HG02840 (cell line): Measurements from ENCODE around the gene PTPRQ.

Experiments
- ATAC-seq: cut with Tn5 transposase; IDR thresholded peaks from one replicate; pipeline ENCODE4 v1.9.1; 2021; ENCODE audit warnings: mild to moderate bottlenecking, moderate library complexity, moderate number of reproducible peaks; ENCODE audit not compliant: unreplicated experiment, low FRiP score

PTPRQ gene, protein sequence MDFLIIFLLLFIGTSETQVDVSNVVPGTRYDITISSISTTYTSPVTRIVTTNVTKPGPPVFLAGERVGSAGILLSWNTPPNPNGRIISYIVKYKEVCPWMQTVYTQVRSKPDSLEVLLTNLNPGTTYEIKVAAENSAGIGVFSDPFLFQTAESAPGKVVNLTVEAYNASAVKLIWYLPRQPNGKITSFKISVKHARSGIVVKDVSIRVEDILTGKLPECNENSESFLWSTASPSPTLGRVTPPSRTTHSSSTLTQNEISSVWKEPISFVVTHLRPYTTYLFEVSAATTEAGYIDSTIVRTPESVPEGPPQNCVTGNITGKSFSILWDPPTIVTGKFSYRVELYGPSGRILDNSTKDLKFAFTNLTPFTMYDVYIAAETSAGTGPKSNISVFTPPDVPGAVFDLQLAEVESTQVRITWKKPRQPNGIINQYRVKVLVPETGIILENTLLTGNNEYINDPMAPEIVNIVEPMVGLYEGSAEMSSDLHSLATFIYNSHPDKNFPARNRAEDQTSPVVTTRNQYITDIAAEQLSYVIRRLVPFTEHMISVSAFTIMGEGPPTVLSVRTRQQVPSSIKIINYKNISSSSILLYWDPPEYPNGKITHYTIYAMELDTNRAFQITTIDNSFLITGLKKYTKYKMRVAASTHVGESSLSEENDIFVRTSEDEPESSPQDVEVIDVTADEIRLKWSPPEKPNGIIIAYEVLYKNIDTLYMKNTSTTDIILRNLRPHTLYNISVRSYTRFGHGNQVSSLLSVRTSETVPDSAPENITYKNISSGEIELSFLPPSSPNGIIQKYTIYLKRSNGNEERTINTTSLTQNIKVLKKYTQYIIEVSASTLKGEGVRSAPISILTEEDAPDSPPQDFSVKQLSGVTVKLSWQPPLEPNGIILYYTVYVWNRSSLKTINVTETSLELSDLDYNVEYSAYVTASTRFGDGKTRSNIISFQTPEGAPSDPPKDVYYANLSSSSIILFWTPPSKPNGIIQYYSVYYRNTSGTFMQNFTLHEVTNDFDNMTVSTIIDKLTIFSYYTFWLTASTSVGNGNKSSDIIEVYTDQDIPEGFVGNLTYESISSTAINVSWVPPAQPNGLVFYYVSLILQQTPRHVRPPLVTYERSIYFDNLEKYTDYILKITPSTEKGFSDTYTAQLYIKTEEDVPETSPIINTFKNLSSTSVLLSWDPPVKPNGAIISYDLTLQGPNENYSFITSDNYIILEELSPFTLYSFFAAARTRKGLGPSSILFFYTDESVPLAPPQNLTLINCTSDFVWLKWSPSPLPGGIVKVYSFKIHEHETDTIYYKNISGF (N-terminal part only)

DNA sequence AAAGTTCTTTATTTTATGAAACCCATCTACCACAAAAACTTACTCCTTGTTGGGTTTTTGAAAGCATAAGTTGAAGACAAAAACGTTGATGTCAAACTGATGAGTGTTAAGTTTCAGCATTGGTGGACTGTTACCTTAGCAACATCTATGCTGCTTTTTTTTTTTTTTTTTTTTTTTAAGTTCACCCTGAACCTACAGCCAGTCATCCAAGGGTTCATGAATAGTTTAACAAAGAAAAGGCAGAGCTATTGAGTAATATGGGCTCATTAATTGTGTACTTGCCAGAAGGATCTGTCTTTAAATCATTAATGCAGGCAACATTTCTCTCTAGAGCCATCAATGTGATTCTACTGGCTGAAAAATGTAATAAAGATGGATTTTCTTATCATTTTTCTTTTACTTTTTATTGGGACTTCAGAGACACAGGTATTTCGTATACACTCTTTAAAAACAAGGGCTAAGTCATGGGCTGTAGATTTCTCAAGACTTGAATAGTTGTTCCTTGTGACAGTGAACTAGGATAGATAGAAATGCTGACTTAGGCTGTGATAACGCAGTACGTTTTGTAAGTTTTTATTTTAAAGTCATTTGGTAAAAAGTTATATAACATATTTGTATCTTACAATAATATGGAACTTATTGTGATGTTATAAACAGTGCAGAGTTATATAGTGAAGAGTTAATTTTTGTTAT lies at the start of gene PTPRQ:
Gene PTPRQ (plus strand): TSS at position 262 of the 693 bp plus-strand sequence. CDS start 111 bp downstream, at position 373.
- no peak for ATAC-seq

- no peak for ATAC-seq
Observed at GRCh38 chr12:80400571-80400991, 43.5 kb upstream of the PTPRQ start.

DNA sequence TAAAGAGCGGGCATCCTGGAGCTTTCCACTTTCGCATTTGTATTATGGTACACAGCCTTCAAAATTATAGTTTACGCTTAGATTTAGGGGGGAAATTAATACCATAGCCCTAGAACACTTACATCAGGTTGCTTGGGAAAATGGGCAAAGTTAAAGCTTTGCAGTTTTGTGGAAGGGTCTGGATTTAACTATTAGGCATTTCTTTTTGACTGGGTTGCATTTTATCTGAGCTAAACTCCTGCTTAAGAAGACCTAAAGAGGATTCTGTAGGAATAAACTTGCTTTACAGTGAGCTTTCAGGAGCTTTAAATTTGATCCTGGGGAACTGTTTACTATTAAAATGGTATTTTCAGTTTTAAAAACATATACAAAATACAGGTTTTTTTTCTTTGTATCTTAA lies 42.8 kb upstream of the PTPRQ start:
- ATAC-seq: no peak

DNA sequence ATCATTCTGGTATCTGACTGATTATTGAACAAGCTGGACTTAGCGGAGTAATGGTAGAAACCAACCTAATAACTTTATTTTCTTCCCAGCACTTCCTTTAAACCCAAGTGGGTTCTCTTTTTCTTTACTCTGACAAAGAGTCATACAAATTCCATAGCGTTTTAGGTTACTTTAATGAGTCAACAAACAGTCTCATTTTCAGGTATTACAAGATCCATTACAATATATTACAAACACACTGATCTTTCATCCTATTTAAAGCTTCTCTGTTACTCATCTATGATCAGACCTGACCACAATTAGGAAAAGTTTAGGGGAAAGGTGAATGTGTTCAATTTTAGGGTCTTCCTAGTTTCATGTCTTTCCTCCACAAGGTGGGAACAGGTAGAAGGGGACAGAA lies 39.4 kb upstream of the PTPRQ start:
- ATAC-seq: no peak

- ATAC-seq: no peak
Observed at GRCh38 chr12:80406253-80406652, 37.8 kb upstream of the PTPRQ start.

DNA sequence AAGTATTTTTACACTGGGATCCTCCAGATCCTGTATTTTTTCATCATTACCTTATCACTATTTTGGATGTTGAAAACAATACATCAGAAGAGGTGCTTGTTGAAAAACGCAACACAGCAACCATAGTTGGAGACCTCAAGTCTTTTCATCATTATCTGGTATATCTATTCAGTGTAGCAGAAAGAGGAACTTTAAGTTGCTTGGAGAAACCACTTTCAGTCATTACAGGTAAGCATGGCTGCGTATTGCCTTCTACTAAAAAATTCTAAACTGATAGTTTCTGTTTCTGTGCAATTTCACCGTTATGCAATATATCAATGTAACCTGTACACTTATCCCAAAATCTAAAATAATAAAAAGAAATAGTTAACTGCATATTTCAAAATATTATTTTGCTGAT lies 32.2 kb upstream of the PTPRQ start:
- ATAC-seq: no peak

GRCh38 chr12:80412343-80412953 lies 31.6 kb upstream of the PTPRQ start:
- no peak for ATAC-seq

DNA sequence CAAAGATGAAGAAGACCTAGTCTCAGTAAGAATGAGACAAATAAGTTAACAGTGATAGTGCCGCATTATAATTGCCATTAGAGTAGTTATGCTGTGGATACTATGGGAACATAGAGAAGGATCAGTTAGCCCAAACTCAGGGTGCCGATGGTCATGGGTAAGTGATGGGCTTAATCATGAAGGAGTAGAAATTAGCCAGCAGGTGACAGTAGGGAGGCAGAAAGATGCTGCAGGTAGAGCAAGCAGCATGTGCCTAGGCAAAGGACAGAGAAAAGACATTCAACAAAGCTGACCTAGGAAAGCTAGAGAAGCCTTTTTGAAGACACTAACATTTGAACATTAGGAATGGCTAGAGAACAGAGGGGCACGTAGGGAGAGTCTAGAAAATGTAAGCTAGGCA lies 30.6 kb upstream of the PTPRQ start:
- ATAC-seq: no peak

- no peak for ATAC-seq
Observed at GRCh38 chr12:80415466-80415865, 28.6 kb upstream of the PTPRQ start.

GRCh38 chr12:80419644-80420043 lies 24.4 kb upstream of the PTPRQ start:
- no peak for ATAC-seq

- no peak for ATAC-seq
Observed at GRCh38 chr12:80420075-80420474, 24.0 kb upstream of the PTPRQ start.

DNA sequence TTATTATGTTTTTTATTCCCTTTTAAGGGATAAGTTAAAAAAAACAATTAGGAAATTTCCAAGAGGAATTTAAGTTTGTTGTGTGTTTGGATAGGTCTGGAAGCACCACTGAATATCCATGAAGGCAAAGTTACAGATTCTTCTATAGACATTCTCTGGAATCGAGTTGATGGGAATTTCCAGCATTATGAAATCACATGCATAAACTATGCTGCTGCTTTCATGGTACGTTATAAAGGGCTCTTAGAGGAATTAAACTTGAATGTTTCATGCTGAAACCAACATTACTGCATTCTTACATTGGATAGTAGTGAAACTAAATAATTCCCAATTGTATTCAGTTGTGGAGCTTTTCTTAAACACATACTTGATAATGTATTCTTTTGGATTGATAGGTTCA lies 21.5 kb upstream of the PTPRQ start:
- ATAC-seq: no peak

DNA sequence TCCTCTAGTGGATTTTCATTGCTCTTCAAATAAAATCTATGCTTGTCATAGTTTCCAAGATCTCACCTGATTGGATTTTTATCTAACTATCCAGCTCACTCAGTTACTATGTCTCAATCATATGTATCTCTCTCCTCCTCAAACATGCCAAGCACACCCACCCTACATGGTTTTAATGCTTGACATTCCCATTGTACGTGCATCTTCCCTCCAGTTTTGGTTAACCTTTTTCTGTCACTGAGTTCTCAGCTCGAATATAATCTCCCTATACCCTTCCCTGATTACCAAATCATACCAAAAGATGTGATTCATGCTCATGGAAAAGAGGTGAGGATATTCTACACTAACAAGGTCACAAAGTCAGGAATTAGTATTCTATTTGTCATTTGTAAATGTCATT lies 12.0 kb upstream of the PTPRQ start:
- no peak for ATAC-seq

DNA sequence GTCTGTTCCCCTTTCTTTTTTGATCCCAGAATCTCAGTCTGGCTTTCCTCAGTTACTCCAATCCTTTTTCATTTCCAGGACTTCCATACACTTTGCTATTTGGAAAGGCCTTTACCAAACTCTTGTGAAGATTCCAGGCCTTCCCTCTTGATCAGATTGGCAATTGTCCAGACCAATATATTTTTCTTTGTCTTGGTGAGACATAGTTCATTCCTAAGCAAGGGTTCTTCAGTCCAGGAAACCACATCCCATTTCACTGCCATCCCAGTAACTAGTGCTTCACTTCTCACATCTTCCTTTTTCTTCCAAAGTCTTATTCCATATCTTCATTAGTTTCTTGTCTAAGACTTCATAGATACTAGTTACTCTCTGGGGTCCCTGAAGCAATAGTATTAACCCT lies 2.1 kb upstream of the PTPRQ start:
- no peak for ATAC-seq

DNA sequence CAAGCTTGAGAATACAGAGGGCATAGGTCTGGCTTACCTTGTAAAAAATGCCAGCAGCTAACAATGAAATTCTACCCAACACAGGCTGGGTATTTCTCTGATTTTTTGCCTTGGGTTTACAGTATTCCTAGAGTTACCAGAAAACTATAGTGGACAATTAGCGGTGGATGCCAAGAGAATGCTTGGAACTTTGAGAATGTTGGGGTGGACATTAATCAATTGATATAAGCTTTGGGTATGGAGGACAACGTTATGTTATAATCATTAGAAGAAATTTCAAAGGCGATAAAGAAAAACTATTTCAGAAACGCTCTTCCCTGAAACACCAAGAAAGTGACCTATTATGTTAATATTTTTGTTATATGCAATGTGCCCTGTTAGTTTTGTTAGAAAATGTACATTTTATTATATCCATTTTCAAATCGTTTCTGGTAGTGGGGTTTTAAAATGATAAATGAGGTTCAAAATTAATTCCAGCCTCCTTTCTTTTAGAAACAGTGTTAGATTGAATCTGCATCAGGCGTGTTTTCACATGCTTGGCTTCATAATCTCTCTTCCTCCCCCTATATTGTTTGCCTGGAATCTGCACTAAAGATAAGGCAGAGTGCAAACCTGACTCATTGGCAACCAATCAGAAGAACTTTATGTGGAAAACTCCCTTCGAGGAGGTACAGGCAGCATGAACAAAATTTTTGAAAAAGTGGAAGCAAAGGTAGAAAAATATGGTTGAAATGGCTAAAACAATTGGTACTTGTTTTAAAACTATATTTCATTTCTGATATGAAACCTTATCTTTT lies 1.4 kb upstream of the PTPRQ start:
- ATAC-seq: no peak

GRCh38 chr12:80445083-80445793 lies 1.2 kb downstream of the PTPRQ start:
- no peak for ATAC-seq

DNA sequence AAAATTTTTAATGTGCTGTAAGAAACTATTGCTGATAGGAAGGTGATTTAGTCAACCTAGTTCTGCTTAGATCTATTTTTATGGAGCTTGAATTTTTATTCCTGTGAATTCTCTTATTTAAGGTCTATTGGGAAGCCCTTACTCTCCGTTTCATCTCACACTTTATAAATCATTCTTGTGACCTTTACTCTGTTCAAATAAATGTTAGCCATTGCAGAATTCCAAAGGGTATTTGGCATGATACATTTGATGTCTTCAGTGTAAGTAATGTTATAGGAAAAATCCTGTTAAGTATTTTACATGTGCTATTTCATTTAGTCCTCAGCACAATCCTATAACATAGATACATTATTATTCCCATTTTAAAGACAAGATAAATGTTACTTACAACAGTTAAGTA lies 12.5 kb downstream of the PTPRQ start:
- no peak for ATAC-seq

GRCh38 chr12:80460972-80461371 lies 16.9 kb downstream of the PTPRQ start:
- no peak for ATAC-seq
